ENCODE measurements around the gene ZNF766.
"Not testable (repeated sequence)": the region's sequence is repeated elsewhere in the genome, so short reads cannot be mapped to it uniquely, and the experiment has no call there.

Gene ZNF766

GRCh38 chr19:52269338-52270261 is at the start of gene ZNF766:
ZNF766 (plus strand) TSS chr19:52269587; CDS start chr19:52269614, 27 bp downstream.
- DNase-seq = peak; percentile 97

GRCh38 chr19:52219611-52220010 is 49.8 kb upstream of the ZNF766 start:
- DNase-seq = no peak

DNA sequence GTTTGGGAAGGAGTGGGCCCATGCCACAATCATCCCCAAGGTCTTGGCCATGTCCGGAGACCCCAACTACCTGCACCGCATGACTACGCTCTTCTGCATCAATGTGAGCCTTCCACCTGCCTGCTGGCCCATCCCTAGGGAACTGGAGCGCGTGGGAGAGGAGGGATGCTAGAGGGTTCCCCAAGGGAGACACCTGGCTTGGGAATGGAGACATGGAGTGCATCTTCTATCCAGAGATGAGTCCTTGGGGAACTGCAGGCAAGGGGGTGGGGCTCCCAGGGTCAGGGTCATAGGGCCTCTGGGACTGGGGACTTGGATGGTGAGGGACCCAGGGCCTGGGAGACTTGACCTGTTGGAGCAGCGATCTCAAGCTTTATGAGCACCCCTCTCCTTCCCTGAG is 48.4 kb upstream of the ZNF766 start:
- no peak for DNase-seq

- no peak for DNase-seq
Observed at GRCh38 chr19:52221831-52222375, 47.5 kb upstream of the ZNF766 start.

GRCh38 chr19:52224211-52224610 is 45.2 kb upstream of the ZNF766 start:
- DNase-seq = no peak

DNA sequence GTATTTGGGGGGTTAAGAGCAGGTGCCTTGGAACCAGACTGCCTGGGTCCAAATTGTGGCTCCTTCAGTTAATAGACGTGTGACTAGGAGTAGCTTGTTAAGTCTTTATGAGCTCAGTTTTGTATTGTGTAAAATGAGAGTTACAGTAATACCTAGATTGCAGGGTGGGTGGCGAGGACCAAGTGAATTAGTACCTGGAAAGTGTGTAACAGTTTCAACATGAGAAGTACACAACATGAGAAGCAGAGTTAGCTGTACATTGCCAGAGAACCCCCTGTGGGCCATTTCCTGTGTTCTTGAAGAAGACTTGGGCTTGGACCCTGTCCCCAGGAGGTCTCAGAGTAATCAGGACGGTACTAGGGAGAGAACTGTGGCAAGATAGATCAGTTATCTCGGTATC is 42.7 kb upstream of the ZNF766 start:
- no peak for DNase-seq

- no peak for DNase-seq
Observed at GRCh38 chr19:52227196-52227940, 42.0 kb upstream of the ZNF766 start.

GRCh38 chr19:52227980-52228379 is 41.4 kb upstream of the ZNF766 start:
- DNase-seq = no peak

GRCh38 chr19:52229524-52229923 is 39.9 kb upstream of the ZNF766 start:
- DNase-seq = no peak

GRCh38 chr19:52230685-52231084 is 38.7 kb upstream of the ZNF766 start:
- no peak for DNase-seq

DNA sequence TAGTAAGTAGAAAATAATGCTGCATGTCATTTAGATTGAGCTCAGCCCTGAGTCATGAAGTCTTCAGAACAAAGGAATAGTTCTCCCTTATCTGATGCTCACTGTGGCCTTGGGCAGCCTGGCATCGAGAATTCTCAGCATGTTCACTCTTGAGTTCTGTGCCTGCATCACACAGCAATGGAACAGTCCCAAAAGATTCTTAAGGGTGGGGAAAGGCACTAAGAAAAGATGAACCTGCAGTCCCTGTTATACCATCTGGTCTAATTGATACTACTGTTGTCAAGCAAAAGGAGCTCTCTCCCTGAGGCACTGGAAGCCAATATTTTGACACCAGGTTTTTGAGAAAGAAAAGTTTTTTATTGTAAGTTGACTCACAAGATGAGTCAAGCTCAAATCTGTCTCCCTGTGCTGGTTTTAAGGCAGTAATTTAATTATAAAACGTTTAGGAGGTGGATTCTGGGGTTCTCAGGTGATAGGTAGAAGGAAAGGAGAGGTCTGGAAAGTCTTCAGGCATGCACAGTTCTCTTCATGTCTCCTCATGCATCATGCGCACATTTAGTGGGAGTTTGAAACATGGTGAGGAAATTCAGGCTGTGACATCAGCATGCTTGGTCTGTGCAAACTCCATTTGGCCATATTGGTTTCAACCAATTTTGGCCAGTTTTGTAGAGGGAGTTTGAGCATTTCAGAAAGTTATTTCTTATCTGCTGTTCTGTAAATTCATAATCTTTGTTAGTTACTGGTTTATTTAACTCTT is 38.1 kb upstream of the ZNF766 start:
- DNase-seq = no peak

DNA sequence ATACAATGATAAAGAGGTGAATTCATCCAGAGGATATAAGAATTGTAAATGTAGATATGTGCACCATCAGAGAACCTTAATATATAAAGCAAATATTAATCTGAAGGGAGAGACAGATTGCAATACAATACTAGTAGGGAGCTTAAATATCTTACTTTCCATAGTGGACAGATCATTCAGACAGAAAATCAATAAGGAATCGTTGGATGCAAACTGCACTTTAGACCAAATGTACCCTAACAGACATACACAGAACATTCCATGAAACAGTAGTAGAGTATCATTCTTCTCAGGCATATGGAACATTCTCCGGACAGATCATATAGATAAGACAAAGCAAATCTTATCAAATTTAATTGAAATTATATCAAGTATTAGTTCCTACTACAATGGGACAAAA is 35.0 kb upstream of the ZNF766 start:
- no peak for DNase-seq

GRCh38 chr19:52237197-52237596 is 32.2 kb upstream of the ZNF766 start:
- DNase-seq = no peak

GRCh38 chr19:52237771-52238400 is 31.5 kb upstream of the ZNF766 start:
- peak; percentile 35 for DNase-seq

- DNase-seq = no peak
Observed at GRCh38 chr19:52244021-52244420, 25.4 kb upstream of the ZNF766 start.

DNA sequence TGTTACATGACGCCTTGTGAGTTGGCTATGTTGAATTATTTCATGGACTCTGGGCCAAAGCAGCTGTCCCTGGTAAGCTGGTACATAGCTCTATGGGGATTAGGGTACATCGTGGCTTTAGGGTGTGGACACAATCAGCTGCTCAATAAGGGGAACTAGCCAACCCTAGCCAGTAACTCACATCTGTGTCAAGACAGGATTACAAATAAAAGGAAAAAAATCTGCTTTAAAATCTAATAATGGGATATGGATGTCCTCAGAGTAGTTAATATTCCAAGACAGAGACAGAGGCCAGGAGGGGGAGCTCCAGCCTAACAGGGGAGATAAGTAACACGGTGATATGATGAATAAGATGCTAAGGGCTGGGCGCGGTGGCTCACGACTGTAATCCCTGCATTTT is 21.1 kb upstream of the ZNF766 start:
- DNase-seq = peak; percentile 45

- no peak for DNase-seq
Observed at GRCh38 chr19:52258426-52258825, 11.0 kb upstream of the ZNF766 start.

- not testable (repeated sequence) for DNase-seq
Observed at GRCh38 chr19:52265556-52265955, 3.8 kb upstream of the ZNF766 start.

GRCh38 chr19:52270266-52270885 is 989 bp downstream of the ZNF766 start:
- DNase-seq = peak; percentile 46

DNA sequence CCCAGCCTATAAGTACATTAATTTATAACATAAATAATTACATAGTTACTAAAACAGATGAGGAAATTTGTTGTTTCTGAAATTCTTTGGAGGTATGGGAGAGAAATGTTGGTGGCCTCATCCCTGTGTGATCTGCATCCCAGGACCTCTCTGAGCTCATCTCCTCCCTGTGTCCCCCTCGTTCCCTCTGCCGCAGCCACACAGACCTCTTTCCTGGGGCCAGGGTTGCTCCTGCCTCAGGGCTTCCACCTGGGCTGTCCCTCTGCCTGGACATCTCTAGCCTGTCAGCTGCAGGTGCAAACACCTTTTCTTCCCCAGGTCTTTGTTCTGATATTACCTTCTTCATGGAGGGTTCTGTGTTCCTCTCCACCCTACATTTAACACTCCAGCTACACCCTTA is 3.9 kb downstream of the ZNF766 start:
- no peak for DNase-seq

GRCh38 chr19:52274191-52274590 is 4.8 kb downstream of the ZNF766 start:
- no peak for DNase-seq

GRCh38 chr19:52275988-52276387 is 6.6 kb downstream of the ZNF766 start:
- no peak for DNase-seq
